Neural progenitor cell (in vitro differentiated cells): Measurements from ENCODE around the gene MCCC1. TPM values are rescaled to one million over a fixed set of nuclear protein-coding genes. Genes with fewer than 3 reads are reported as not detected.
"Not testable (repeated sequence)": the region's sequence is repeated elsewhere in the genome, so short reads cannot be mapped to it uniquely, and the experiment has no call there.

Experiments used
- DNase-seq: peaks from one replicate; pipeline ENCODE4 v3.0.0-alpha.2; 2016; ENCODE audit warnings: low spot score
- H2AFZ ChIP-seq: fragments of 200-600 bp; sonication (generic); replicated peaks from 2 replicates; pipeline ENCODE4 v1.6.1; 2016; ENCODE audit warnings: antibody characterized with exemption
- H3F3A ChIP-seq: fragments of 200-600 bp; sonication (generic); 2 replicates; pipeline ENCODE4 v1.6.1; 2016; ENCODE audit warnings: antibody characterized with exemption, low read depth
- H3K27ac ChIP-seq: fragments of 200-600 bp; sonication (generic); 2 replicates; pipeline ENCODE4 v1.5.1; 2016; ENCODE audit warnings: mild to moderate bottlenecking
- H3K27me3 ChIP-seq: fragments of 200-600 bp; sonication (generic); 2 replicates; pipeline ENCODE4 v1.6.1; 2016; ENCODE audit warnings: mild to moderate bottlenecking, moderate library complexity
- H3K36me3 ChIP-seq: fragments of 200-600 bp; sonication (generic); 2 replicates; pipeline ENCODE4 v1.5.1; 2016
- H3K4me1 ChIP-seq: fragments of 200-600 bp; sonication (generic); 2 replicates; pipeline ENCODE4 v1.6.1; 2016; ENCODE audit warnings: mixed run types
- H3K4me2 ChIP-seq: fragments of 200-600 bp; sonication (generic); 2 replicates; pipeline ENCODE4 v1.6.1; 2016
- H3K4me3 ChIP-seq: fragments of 200-600 bp; sonication (generic); 2 replicates; pipeline ENCODE4 v1.5.1; 2016
- H3K79me2 ChIP-seq: fragments of 200-600 bp; sonication (generic); 2 replicates; pipeline ENCODE4 v1.6.1; 2016; ENCODE audit warnings: low read depth
- H3K9ac ChIP-seq: fragments of 200-600 bp; sonication (generic); 2 replicates; pipeline ENCODE4 v1.6.1; 2016
- H3K9me3 ChIP-seq: fragments of 200-600 bp; sonication (generic); 2 replicates; pipeline ENCODE4 v1.5.1; 2016; ENCODE audit warnings: low read depth
- H4K20me1 ChIP-seq: fragments of 200-600 bp; sonication (generic); 2 replicates; pipeline ENCODE4 v1.6.1; 2016; ENCODE audit warnings: low read depth
- H3K27ac Mint-ChIP-seq: 3 replicates; pipeline ENCODE4 v1.8.0; 2021; ENCODE audit warnings: mixed read lengths
- H3K27me3 Mint-ChIP-seq: 2 replicates; pipeline ENCODE4 v1.8.0; 2022; ENCODE audit warnings: low read depth, mild to moderate bottlenecking, inconsistent platforms, moderate library complexity, mixed read lengths; ENCODE audit not compliant: insufficient read depth
- H3K36me3 Mint-ChIP-seq: 3 replicates; pipeline ENCODE4 v1.8.0; 2021; ENCODE audit warnings: mixed read lengths
- H3K4me1 Mint-ChIP-seq: 3 replicates; pipeline ENCODE4 v1.8.0; 2021; ENCODE audit warnings: mixed read lengths
- H3K4me3 Mint-ChIP-seq: 3 replicates; pipeline ENCODE4 v1.8.0; 2021; ENCODE audit warnings: mild to moderate bottlenecking, moderate library complexity, mixed read lengths
- H3K9me3 Mint-ChIP-seq: 3 replicates; pipeline ENCODE4 v1.8.0; 2020; ENCODE audit warnings: mixed read lengths
- CTCF ChIP-seq: fragments of 200-600 bp; sonication (generic); IDR thresholded peaks from 2 replicates; pipeline ENCODE4 v1.5.1; 2017; ENCODE audit warnings: antibody characterized with exemption, mild to moderate bottlenecking
- EZH2 ChIP-seq: fragments of 200-600 bp; sonication (generic); IDR thresholded peaks from 2 replicates; pipeline ENCODE4 v1.6.1; 2017; ENCODE audit warnings: antibody characterized with exemption, mild to moderate bottlenecking, moderate library complexity
- EZH2phosphoT487 ChIP-seq: fragments of 200-600 bp; sonication (generic); IDR thresholded peaks from 2 replicates; pipeline ENCODE4 v1.6.1; 2017; ENCODE audit warnings: antibody characterized with exemption
- total RNA-seq: library from RNA; depleted of rRNA; stranded (reverse); fragments of >200 nt; gene quantifications from 2 replicates; pipeline ENCODE4 v1.2.3, GENCODE V29; 2015; ENCODE audit warnings: low replicate concordance

Gene MCCC1
- total RNA-seq, 1 donor from 2014 or later = 34.9 TPM

DNA sequence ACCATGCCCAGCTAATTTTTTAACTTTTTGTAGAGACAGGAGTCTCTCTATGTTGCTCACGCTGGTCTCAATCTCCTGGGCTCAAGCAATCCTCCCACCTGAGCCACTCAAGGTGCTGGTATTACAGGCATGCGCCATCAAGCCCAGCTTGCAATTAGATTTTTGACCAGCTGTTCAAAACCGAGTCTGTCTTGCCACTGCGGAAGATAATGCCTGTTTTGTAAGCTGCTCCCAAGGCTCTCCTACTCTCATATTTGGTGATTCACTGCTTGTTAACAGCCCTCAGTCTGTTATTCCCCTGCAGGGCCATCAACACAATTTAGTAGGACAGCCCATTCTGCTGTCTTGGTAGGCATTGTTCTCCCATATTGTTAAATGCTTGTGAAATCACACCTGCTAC lies 17.8 kb upstream of the MCCC1 start:
- no peak overlapping the region for H3K27ac Mint-ChIP-seq
- Histone ChIP-seq H3K9ac (no peak overlapping the region), H4K20me1 (no peaks in the 10 kb centered on the region), H2AFZ (no peak overlapping the region), H3K4me2 (peak overlapping the region; percentile 76), H3K27ac (no peak overlapping the region), H3K4me3 (no peak overlapping the region), H3K4me1 (peaks cover 23% of the 10 kb centered on the region), H3F3A (peaks cover 25% of the 10 kb centered on the region), H3K27me3 (peaks cover 23% of the 10 kb centered on the region), H3K9me3 (no peaks in the 10 kb centered on the region), H3K36me3 (no peaks in the 10 kb centered on the region), H3K79me2 (no peaks in the 10 kb centered on the region)
- no peak for TF ChIP-seq EZH2phosphoT487
- H3K4me3 Mint-ChIP-seq = peak overlapping the region; percentile 84
- H3K27me3 Mint-ChIP-seq = peaks cover 10% of the 10 kb centered on the region
- no peaks in the 10 kb centered on the region for H3K36me3 Mint-ChIP-seq
- H3K4me1 Mint-ChIP-seq = peaks cover 24% of the 10 kb centered on the region
- H3K9me3 Mint-ChIP-seq = peaks cover 2% of the 10 kb centered on the region
- no peak for DNase-seq

- H3K9me3 Mint-ChIP-seq = peaks cover 2% of the 10 kb centered on the region
- no peak overlapping the region for H3K27ac Mint-ChIP-seq
- H3K36me3 ChIP-seq = no peaks in the 10 kb centered on the region
- H3K4me2 ChIP-seq = peak overlapping the region; percentile 76
- TF ChIP-seq EZH2 (peak; percentile 83), CTCF (no peak), EZH2phosphoT487 (peak; percentile 71)
- peak; percentile 97 for DNase-seq
- peaks cover 5% of the 10 kb centered on the region for H3K27me3 Mint-ChIP-seq
- H3K36me3 Mint-ChIP-seq = no peaks in the 10 kb centered on the region
- H3K9me3 ChIP-seq = no peaks in the 10 kb centered on the region
- H3K4me1 ChIP-seq = peaks cover 23% of the 10 kb centered on the region
- H3K27ac ChIP-seq = no peak overlapping the region
- H3K4me3 Mint-ChIP-seq = peak overlapping the region; percentile 84
- peak overlapping the region; percentile 94 for H2AFZ ChIP-seq
- H3K4me1 Mint-ChIP-seq = peaks cover 24% of the 10 kb centered on the region
- no peaks in the 10 kb centered on the region for H4K20me1 ChIP-seq
- H3K9ac ChIP-seq = no peak overlapping the region
- peaks cover 25% of the 10 kb centered on the region for H3F3A ChIP-seq
- no peaks in the 10 kb centered on the region for H3K79me2 ChIP-seq
- H3K4me3 ChIP-seq = peak overlapping the region; percentile 53
- H3K27me3 ChIP-seq = peaks cover 23% of the 10 kb centered on the region
Measured at GRCh38 chr3:183116025-183116614, 16.8 kb upstream of the MCCC1 start.

DNA sequence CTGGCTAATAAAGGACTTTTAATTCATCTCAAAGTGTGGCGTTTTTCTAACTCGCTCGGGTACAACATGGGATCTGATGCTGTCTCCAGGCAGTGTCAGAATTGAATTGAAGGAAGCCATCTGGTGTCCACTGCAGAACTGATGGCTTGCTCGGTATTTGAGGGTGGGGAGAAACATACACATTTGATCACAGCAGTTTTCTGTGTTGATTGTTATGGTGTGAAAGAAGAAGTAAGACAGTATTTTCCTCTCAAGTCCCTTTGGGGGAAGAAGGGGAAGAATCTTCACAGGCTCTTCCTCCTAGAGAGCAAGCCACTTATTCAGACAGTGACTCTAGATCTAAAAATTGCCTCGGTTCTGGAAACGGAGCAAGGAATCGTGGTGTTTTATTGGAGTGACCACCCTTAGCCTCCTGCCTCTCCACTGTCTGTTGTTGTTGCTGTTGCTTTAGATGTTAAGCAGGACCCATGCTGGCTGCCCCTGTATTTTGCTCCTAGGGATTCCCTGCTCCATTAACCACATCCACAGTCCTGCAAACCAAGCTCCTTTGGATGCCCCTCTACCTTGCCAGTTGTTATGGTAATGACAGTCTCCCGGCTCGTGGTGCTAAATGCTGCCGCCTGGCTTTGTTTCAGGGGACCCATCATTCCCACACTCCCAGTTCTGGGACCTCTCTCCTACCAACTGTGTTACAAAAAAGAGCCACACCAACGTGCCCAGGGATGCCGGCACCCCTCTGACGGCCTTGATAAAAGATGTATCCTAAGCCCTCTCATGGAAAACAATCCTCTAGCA lies 15.3 kb upstream of the MCCC1 start:
- Histone ChIP-seq H2AFZ (peak overlapping the region; percentile 94), H3K9ac (no peak overlapping the region), H3K4me2 (peak overlapping the region; percentile 76), H3K9me3 (no peaks in the 10 kb centered on the region), H3K27me3 (peaks cover 23% of the 10 kb centered on the region), H3K4me1 (peaks cover 23% of the 10 kb centered on the region), H4K20me1 (no peaks in the 10 kb centered on the region), H3K79me2 (no peaks in the 10 kb centered on the region), H3F3A (peaks cover 25% of the 10 kb centered on the region), H3K36me3 (no peaks in the 10 kb centered on the region), H3K4me3 (peak overlapping the region; percentile 53), H3K27ac (no peak overlapping the region)
- Mint-ChIP-seq H3K36me3 (no peaks in the 10 kb centered on the region), H3K27ac (peak overlapping the region; percentile 50), H3K9me3 (peaks cover 5% of the 10 kb centered on the region), H3K27me3 (peaks cover 5% of the 10 kb centered on the region), H3K4me3 (peak overlapping the region; percentile 84), H3K4me1 (peaks cover 24% of the 10 kb centered on the region)
- TF ChIP-seq EZH2phosphoT487 (no peak), CTCF (no peak), EZH2 (no peak)
- DNase-seq = peak; percentile 64

DNA sequence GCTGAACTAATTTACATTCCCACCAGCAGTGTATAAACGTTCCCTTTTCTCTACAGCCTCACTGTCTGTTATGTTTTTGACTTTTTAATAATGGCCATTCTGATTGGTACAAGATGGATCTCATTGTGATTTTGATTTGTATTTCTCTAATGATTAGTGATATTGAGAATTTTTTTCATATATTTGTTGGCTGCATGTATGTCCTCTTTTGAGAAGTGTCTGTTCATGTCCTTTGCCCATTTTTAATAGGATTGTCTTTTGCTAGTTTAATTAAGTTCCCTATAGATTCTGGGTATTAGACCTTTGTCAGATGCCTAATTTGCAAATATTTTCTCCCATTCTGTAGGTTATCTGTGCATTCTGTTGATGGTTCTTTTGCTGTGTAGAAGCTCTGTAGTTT lies 10.6 kb upstream of the MCCC1 start:
- peaks cover 14% of the 10 kb centered on the region for H3F3A ChIP-seq
- H3K27ac ChIP-seq, DNase-seq, H3K9ac ChIP-seq, H3K27me3 ChIP-seq, H3K4me3 Mint-ChIP-seq, H3K27ac Mint-ChIP-seq, H3K4me3 ChIP-seq, H3K27me3 Mint-ChIP-seq, H3K36me3 Mint-ChIP-seq, H3K4me1 Mint-ChIP-seq, H4K20me1 ChIP-seq, H3K4me2 ChIP-seq, H3K36me3 ChIP-seq, H3K9me3 ChIP-seq, H3K9me3 Mint-ChIP-seq, H3K79me2 ChIP-seq, H2AFZ ChIP-seq: not testable (repeated sequence)
- peaks cover 12% of the 10 kb centered on the region for H3K4me1 ChIP-seq
